ENCODE data around the gene TAL2.

DNA sequence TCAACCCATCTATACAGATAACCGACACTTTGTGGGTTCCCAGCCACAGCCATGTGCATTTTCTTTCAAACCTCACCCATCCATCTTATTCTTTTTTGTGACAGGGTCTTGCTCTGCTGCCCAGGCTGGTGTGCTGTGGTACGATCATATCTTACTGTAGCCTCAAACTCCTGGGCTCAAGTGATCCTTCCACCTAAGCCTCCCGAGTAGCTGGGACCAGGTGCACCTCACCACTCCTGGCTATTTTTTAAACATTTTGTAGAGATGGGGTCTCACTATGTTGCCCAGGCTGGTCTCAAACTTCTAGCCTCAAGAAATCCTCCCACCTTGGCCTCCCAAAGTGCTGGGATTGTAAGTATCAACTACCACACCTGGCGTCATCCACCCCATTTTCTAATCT is 24.7 kb downstream of the TAL2 start:
- TF ChIP-seq POLR2A (IDR thresholded peaks at IDR 0.05; ENCODE audit: low read length): no peak
- no peak for TF ChIP-seq GATA1 (IDR thresholded peaks at IDR 0.05; ENCODE audit: low read depth, low read length)
